Eye (tissue), 1 donor: ENCODE data around the gene MTUS2.

Experiments used
- DNase-seq: peaks from one replicate; pipeline ENCODE4 v3.0.0-alpha.2; 2015

MTUS2 gene

GRCh38 chr13:29111446-29111845 lies 291.3 kb downstream of the MTUS2 start:
- no peak for DNase-seq

- no peak for DNase-seq
These were observed 295.7 kb downstream of the MTUS2 start for GRCh38 chr13:29115842-29116241.

GRCh38 chr13:29117663-29118062 lies 297.5 kb downstream of the MTUS2 start:
- peak; percentile 38 for DNase-seq

- peak; percentile 43 for DNase-seq
These were observed 298.3 kb downstream of the MTUS2 start for GRCh38 chr13:29118471-29118870.

GRCh38 chr13:29125191-29125933 lies 305.2 kb downstream of the MTUS2 start:
- no peak for DNase-seq

GRCh38 chr13:29125934-29126424 lies 305.8 kb downstream of the MTUS2 start:
- DNase-seq, result no peak

- no peak for DNase-seq
These were observed 309.5 kb downstream of the MTUS2 start for GRCh38 chr13:29129616-29130015.

- DNase-seq, result no peak
These were observed 311.0 kb downstream of the MTUS2 start for GRCh38 chr13:29131159-29131558.

- no peak for DNase-seq
These were observed 311.9 kb downstream of the MTUS2 start for GRCh38 chr13:29131881-29132668.

GRCh38 chr13:29136341-29136740 lies 316.2 kb downstream of the MTUS2 start:
- DNase-seq, result no peak

GRCh38 chr13:29137016-29137415 lies 316.9 kb downstream of the MTUS2 start:
- DNase-seq, result no peak

GRCh38 chr13:29137995-29138394 lies 317.9 kb downstream of the MTUS2 start:
- no peak for DNase-seq

- peak; percentile 16 for DNase-seq
These were observed 320.1 kb downstream of the MTUS2 start for GRCh38 chr13:29140277-29140676.

GRCh38 chr13:29143847-29144246 lies 323.7 kb downstream of the MTUS2 start:
- no peak for DNase-seq

- DNase-seq, result no peak
These were observed 334.3 kb downstream of the MTUS2 start for GRCh38 chr13:29154390-29154789.

GRCh38 chr13:29156136-29156535 lies 336.0 kb downstream of the MTUS2 start:
- no peak for DNase-seq

- no peak for DNase-seq
These were observed 339.7 kb downstream of the MTUS2 start for GRCh38 chr13:29159871-29160270.

- DNase-seq, result no peak
These were observed 340.7 kb downstream of the MTUS2 start for GRCh38 chr13:29160862-29161261.

GRCh38 chr13:29161676-29162075 lies 341.5 kb downstream of the MTUS2 start:
- no peak for DNase-seq

GRCh38 chr13:29162638-29163235 lies 342.6 kb downstream of the MTUS2 start:
- peak; percentile 43 for DNase-seq

GRCh38 chr13:29164116-29164515 lies 344.0 kb downstream of the MTUS2 start:
- no peak for DNase-seq

GRCh38 chr13:29165216-29165615 lies 345.1 kb downstream of the MTUS2 start:
- no peak for DNase-seq

- DNase-seq, result no peak
These were observed 345.7 kb downstream of the MTUS2 start for GRCh38 chr13:29165840-29166239.
